ENCODE data around the gene ADAMTS17. TPM values are rescaled to one million over a fixed set of nuclear protein-coding genes. Genes with fewer than 3 reads are reported as not detected.

ADAMTS17 gene
- total and polyA plus RNA-seq, 7 donors: 4.4 to 93.0 (median 7.2) TPM

DNA sequence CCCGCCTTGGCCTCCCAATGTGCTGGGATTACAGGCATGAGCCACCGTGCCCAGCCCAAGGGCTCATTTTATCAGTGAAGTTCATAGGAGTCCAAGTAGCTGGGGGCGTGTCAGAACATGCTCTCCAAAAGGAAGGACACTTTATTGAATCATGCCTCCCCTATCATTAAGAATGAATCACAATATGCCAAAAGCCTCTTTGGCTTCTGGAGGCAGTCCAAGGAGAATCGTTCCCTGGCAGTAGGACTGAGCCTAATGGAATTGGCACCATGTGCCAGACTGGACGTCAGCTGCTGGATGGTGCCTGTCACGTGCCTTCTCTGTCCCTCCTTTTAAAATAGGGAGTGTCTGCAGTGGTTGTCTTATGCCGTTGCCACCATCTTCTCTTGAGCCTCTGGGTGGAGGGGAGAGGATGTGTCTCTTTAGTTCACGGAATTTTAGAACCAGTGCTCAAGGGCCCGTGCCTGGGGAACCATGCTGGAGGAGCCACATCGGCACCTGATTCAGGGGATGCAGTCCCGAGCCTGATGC lies 373.9 kb downstream of the ADAMTS17 start:
- TF ChIP-seq, protein P1, sequence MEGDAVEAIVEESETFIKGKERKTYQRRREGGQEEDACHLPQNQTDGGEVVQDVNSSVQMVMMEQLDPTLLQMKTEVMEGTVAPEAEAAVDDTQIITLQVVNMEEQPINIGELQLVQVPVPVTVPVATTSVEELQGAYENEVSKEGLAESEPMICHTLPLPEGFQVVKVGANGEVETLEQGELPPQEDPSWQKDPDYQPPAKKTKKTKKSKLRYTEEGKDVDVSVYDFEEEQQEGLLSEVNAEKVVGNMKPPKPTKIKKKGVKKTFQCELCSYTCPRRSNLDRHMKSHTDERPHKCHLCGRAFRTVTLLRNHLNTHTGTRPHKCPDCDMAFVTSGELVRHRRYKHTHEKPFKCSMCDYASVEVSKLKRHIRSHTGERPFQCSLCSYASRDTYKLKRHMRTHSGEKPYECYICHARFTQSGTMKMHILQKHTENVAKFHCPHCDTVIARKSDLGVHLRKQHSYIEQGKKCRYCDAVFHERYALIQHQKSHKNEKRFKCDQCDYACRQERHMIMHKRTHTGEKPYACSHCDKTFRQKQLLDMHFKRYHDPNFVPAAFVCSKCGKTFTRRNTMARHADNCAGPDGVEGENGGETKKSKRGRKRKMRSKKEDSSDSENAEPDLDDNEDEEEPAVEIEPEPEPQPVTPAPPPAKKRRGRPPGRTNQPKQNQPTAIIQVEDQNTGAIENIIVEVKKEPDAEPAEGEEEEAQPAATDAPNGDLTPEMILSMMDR (IDR thresholded peaks at IDR 0.05): no peak
- no peak overlapping the region for H3K4me3 ChIP-seq
- H3K9me3 ChIP-seq: no peaks in the 10 kb centered on the region
- 45 to 55% (median 48%) methylated on average over 11 of the region's 11 CpGs for WGBS, 3 donors
- no peaks in the 10 kb centered on the region for H3K36me3 ChIP-seq (ENCODE audit: insufficient read depth in 1 of 2, low read depth in 1 of 2)
- intact Hi-C loops (cut with DNase I): no loop called here
- H3K4me1 ChIP-seq: no peaks in the 10 kb centered on the region
- H3K27ac ChIP-seq: no peak overlapping the region
- H3K27me3 ChIP-seq (ENCODE audit: insufficient read depth in 3 of 3, low read length in 2 of 3): peaks cover 0 to 3% (median 0%) of the 10 kb centered on the region in 3 donors
- peak in 2 of 4 donors; percentile 29 to 34 for ATAC-seq
- DNase-seq: no peak

DNA sequence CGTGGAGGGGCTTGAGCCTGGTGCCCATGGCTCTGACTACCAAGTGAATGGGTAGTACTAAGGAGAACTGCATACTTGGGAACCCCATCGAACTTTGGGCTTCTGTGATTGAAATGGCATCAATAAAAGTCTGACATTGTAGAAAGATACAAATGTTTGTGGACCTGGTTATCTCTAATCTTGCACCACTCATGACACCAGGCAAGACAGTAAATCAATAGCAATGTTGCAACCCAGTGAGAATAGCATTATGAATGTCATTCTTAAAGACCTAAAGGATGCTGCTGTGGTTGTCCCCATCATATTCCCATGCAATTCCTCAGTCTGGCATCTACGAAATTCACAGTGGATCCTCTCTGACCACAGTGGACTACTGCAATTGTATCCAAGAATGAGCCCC lies 375.0 kb downstream of the ADAMTS17 start:
- H3K4me1 ChIP-seq: no peaks in the 10 kb centered on the region
- H3K4me3 ChIP-seq: no peak overlapping the region
- H3K27me3 ChIP-seq (ENCODE audit: insufficient read depth in 3 of 3, low read length in 2 of 3): peaks cover 0 to 3% (median 0%) of the 10 kb centered on the region in 3 donors
- DNase-seq (no peak), ATAC-seq (no peak)
- 87 to 92% (median 89%) methylated on average over 3 of the region's 3 CpGs for WGBS, 3 donors
- no peaks in the 10 kb centered on the region for H3K36me3 ChIP-seq (ENCODE audit: insufficient read depth in 1 of 2, low read depth in 1 of 2)
- H3K27ac ChIP-seq: no peak overlapping the region
- TF ChIP-seq, protein P1 (IDR thresholded peaks at IDR 0.05): no peak
- no peaks in the 10 kb centered on the region for H3K9me3 ChIP-seq
- intact Hi-C loops (cut with DNase I): no loop called here

DNA sequence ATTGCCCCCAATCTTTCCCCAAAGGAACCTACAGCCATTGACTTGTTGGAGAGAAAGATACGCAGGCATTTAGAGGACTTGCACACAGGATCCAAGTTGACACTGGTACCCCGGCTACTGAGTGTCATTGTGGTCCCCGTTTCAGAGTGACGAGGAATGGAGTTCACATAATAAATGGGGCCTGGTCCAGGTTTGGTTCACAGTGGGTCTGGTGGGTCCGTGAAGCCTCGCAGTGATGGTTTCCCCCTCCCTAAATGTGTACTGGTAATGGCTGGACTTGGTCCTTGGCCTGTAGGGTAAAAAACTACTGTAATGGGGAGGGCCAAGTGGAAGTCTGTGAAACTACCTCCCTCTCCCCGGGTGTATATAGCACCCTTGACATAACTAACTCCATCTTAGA lies 376.4 kb downstream of the ADAMTS17 start:
- Histone ChIP-seq H3K36me3 (ENCODE audit: insufficient read depth in 1 of 2, low read depth in 1 of 2) (no peaks in the 10 kb centered on the region), H3K4me1 (no peaks in the 10 kb centered on the region), H3K9me3 (no peaks in the 10 kb centered on the region), H3K27ac (no peak overlapping the region), H3K27me3 (ENCODE audit: insufficient read depth in 3 of 3, low read length in 2 of 3) (peaks cover 0 to 3% (median 0%) of the 10 kb centered on the region in 3 donors), H3K4me3 (no peak overlapping the region)
- ATAC-seq (no peak), DNase-seq (peak in 1 of 2 donors; percentile 8)
- TF ChIP-seq, protein P1 (IDR thresholded peaks at IDR 0.05): no peak
- 95 to 97% (median 96%) methylated on average over 7 of the region's 7 CpGs for WGBS, 3 donors
- intact Hi-C loops (cut with DNase I): no loop called here

DNA sequence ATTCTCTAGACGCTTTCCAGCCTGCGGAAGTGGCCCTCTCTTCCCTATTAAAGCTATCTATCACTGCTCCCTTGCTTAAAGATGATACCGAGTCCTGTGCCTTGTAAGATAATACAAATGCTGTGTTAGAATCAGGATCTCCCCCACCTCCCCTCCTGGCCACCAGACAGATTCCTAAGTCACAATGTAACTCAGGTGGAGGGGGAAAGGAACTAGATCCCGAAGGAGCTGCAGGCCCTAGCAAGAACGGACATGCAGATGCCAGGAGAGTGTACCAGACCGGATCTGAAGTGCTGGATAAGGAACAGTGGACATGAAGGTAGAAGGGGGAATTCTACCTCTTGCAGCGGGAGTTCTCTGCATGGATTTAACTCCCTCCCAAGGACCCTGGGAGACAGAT lies 377.8 kb downstream of the ADAMTS17 start:
- TF ChIP-seq, protein P1 (IDR thresholded peaks at IDR 0.05): no peak
- Histone ChIP-seq H3K4me3 (no peak overlapping the region), H3K27ac (no peak overlapping the region), H3K4me1 (no peaks in the 10 kb centered on the region), H3K9me3 (no peaks in the 10 kb centered on the region), H3K27me3 (ENCODE audit: insufficient read depth in 3 of 3, low read length in 2 of 3) (peaks cover 0 to 7% (median 0%) of the 10 kb centered on the region in 3 donors), H3K36me3 (ENCODE audit: insufficient read depth in 1 of 2, low read depth in 1 of 2) (no peaks in the 10 kb centered on the region)
- ATAC-seq (no peak), DNase-seq (no peak)
- intact Hi-C loops (cut with DNase I): no loop called here
- WGBS, 3 donors: 94 to 97% (median 96%) methylated on average over 7 of the region's 7 CpGs

Data from psoas muscle (tissue), 8 donors.